Gastroesophageal sphincter (tissue), 4 donors: ENCODE data around the gene ADAM23. TPM values are rescaled to one million over a fixed set of nuclear protein-coding genes. Genes with fewer than 3 reads are reported as not detected.

Experiments used
- ATAC-seq: fragments of 150-250 bp; one replicate; pipeline ENCODE4 v1.9.1; 2016; ENCODE audit warnings: mild to moderate bottlenecking, moderate library complexity
- H3K27ac ChIP-seq, 4 donors: fragments of 200-600 bp; sonication (generic) in 3 of 4; 1 replicate in 3 of 4; 2 replicates in 1 of 4; pipeline ENCODE4 v1.5.1; 2016 to 2019
- H3K27me3 ChIP-seq: fragments of 200-600 bp; sonication (generic); one replicate; pipeline ENCODE4 v1.5.1; 2019
- H3K36me3 ChIP-seq, 2 donors: fragments of 200-600 bp; sonication (generic); one replicate each; pipeline ENCODE4 v1.5.1; 2019; ENCODE audit warnings: control low read depth in 1 of 2
- H3K4me1 ChIP-seq, 3 donors: fragments of 200-600 bp; sonication (generic); 1 replicate in 2 of 3; 2 replicates in 1 of 3; pipeline ENCODE4 v1.5.1; 2016 to 2019; ENCODE audit warnings: control low read depth in 2 of 3
- H3K4me3 ChIP-seq, 2 donors: fragments of 200-600 bp; sonication (generic); one replicate each; pipeline ENCODE4 v1.5.1; 2019; ENCODE audit warnings: mild to moderate bottlenecking in 1 of 2, moderate library complexity in 1 of 2
- H3K9me3 ChIP-seq, 3 donors: fragments of 200-600 bp; sonication (generic); one replicate each; pipeline ENCODE4 v1.5.1; 2017 to 2019; ENCODE audit warnings: control low read depth in 2 of 3
- CTCF ChIP-seq, 4 experiments: fragments of 200-600 bp in 2 of 4; fragments of 450-650 bp in 2 of 4; sonication (generic) in 1 of 4; IDR thresholded peaks; one replicate each; pipeline ENCODE4 v1.5.1; 2017 to 2019; ENCODE audit warnings: antibody characterized with exemption in 4 of 4, mild to moderate bottlenecking in 2 of 4, moderate library complexity in 2 of 4
- EP300 ChIP-seq: sonication (generic); formaldehyde crosslinking; IDR thresholded peaks from one replicate; pipeline ENCODE4 v1.6.1; 2017; ENCODE audit warnings: antibody characterized with exemption, mild to moderate bottlenecking
- POLR2A ChIP-seq, 2 donors: fragments of 450-650 bp; IDR thresholded peaks; one replicate each; pipeline ENCODE4 v1.6.1; 2017; ENCODE audit warnings: antibody characterized with exemption in 2 of 2, mild to moderate bottlenecking in 2 of 2, moderate library complexity in 1 of 2
- POLR2AphosphoS5 ChIP-seq: sonication (generic); formaldehyde crosslinking; IDR thresholded peaks from one replicate; pipeline ENCODE4 v1.6.1; 2017; ENCODE audit warnings: antibody characterized with exemption
- WGBS, 2 donors: methylation state at CpG; one replicate each; pipeline ENCODE4 v1.1.5; 2018; ENCODE audit warnings: low coverage in 1 of 2; 5-methylcytosine and 5-hydroxymethylcytosine counted together
- total RNA-seq, 4 donors: library from RNA; depleted of rRNA; stranded (reverse); fragments of >200 nt; gene quantifications; one replicate each; pipeline ENCODE4 v1.1.0, GENCODE V29; 2016

Gene ADAM23
- total RNA-seq, 4 donors from 2014 or later = 2.4 to 4.0 (median 3.5) TPM

GRCh38 chr2:206472094-206472493 is 28.8 kb downstream of the ADAM23 start:
- no peaks in the 10 kb centered on the region for H3K27me3 ChIP-seq
- no peak for ATAC-seq

GRCh38 chr2:206474099-206474498 is 30.8 kb downstream of the ADAM23 start:
- TF ChIP-seq POLR2A (IDR thresholded peaks at IDR 0.05) (no peak), EP300 (no peak), POLR2AphosphoS5 (no peak), CTCF (IDR thresholded peaks at IDR 0.05) (no peak)
- H3K27ac ChIP-seq = no peak overlapping the region
- H3K27me3 ChIP-seq = no peaks in the 10 kb centered on the region
- no peaks in the 10 kb centered on the region for H3K4me1 ChIP-seq
- H3K36me3 ChIP-seq = no peaks in the 10 kb centered on the region
- ATAC-seq = no peak
- WGBS, 2 donors = 90 to 100% methylated on average over 1 of the region's 1 CpG
- H3K9me3 ChIP-seq = no peaks in the 10 kb centered on the region
- no peak overlapping the region for H3K4me3 ChIP-seq

More at GRCh38 chr2:206472094-206472493, 28.8 kb downstream of the ADAM23 start:
- Histone ChIP-seq H3K4me3 (no peak overlapping the region), H3K9me3 (no peaks in the 10 kb centered on the region), H3K27ac (no peak overlapping the region), H3K36me3 (no peaks in the 10 kb centered on the region), H3K4me1 (no peaks in the 10 kb centered on the region)
- 60 to 91% methylated on average over 1 to 5 of the region's 5 CpGs for WGBS, 2 donors
- TF ChIP-seq POLR2AphosphoS5 (no peak), CTCF (IDR thresholded peaks at IDR 0.05) (no peak), EP300 (no peak), POLR2A (IDR thresholded peaks at IDR 0.05) (no peak)

- Histone ChIP-seq H3K27ac (no peak overlapping the region), H3K4me3 (no peak overlapping the region), H3K27me3 (no peaks in the 10 kb centered on the region), H3K9me3 (no peaks in the 10 kb centered on the region), H3K4me1 (no peaks in the 10 kb centered on the region), H3K36me3 (no peaks in the 10 kb centered on the region)
- WGBS, 2 donors = 62 to 69% methylated on average over 1 of the region's 1 CpG
- no peak for ATAC-seq
- no peak for TF ChIP-seq POLR2AphosphoS5
- TF ChIP-seq POLR2A (IDR thresholded peaks at IDR 0.05) = no peak
- no peak for TF ChIP-seq EP300
- TF ChIP-seq CTCF (IDR thresholded peaks at IDR 0.05) = no peak
Observed at GRCh38 chr2:206477296-206477695, 34.0 kb downstream of the ADAM23 start.

GRCh38 chr2:206478340-206478739 is 35.0 kb downstream of the ADAM23 start:
- TF ChIP-seq CTCF (IDR thresholded peaks at IDR 0.05) (no peak), POLR2AphosphoS5 (no peak), POLR2A (IDR thresholded peaks at IDR 0.05) (no peak), EP300 (no peak)
- ATAC-seq = no peak
- WGBS, 2 donors = 90 to 91% methylated on average over 3 of the region's 3 CpGs

GRCh38 chr2:206480161-206480560 is 36.8 kb downstream of the ADAM23 start:
- Histone ChIP-seq H3K4me3 (no peak overlapping the region), H3K27ac (no peak overlapping the region), H3K4me1 (no peaks in the 10 kb centered on the region), H3K9me3 (no peaks in the 10 kb centered on the region), H3K27me3 (no peaks in the 10 kb centered on the region), H3K36me3 (no peaks in the 10 kb centered on the region)
- no peak for TF ChIP-seq EP300
- no peak for TF ChIP-seq CTCF (IDR thresholded peaks at IDR 0.05)
- TF ChIP-seq POLR2A (IDR thresholded peaks at IDR 0.05) = no peak
- no peak for TF ChIP-seq POLR2AphosphoS5
- 56 to 57% methylated on average over 1 to 2 of the region's 2 CpGs for WGBS, 2 donors
- ATAC-seq = no peak

More at GRCh38 chr2:206478340-206478739, 35.0 kb downstream of the ADAM23 start:
- Histone ChIP-seq H3K4me3 (no peak overlapping the region), H3K9me3 (no peaks in the 10 kb centered on the region), H3K36me3 (no peaks in the 10 kb centered on the region), H3K27ac (no peak overlapping the region), H3K27me3 (no peaks in the 10 kb centered on the region), H3K4me1 (no peaks in the 10 kb centered on the region)
